Gastrocnemius medialis (tissue), 4 donors: ENCODE measurements around the gene TSPAN14. TPM values are rescaled to one million over a fixed set of nuclear protein-coding genes. Genes with fewer than 3 reads are reported as not detected.

Experiments
- ATAC-seq, 2 donors: fragments of 150-250 bp; one replicate each; pipeline ENCODE4 v1.9.1; 2016
- DNase-seq, 2 donors: peaks; one replicate each; pipeline ENCODE4 v3.0.0-alpha.2; 2019
- H3K27ac ChIP-seq, 4 donors: fragments of 200-600 bp; sonication (generic); 1 replicate in 1 of 4; 2 replicates in 3 of 4; pipeline ENCODE4 v1.5.1; 2016 to 2018; ENCODE audit warnings: mild to moderate bottlenecking in 2 of 4, moderate library complexity in 1 of 4
- H3K27me3 ChIP-seq, 3 donors: fragments of 200-600 bp; sonication (generic) in 2 of 3; 1 replicate in 1 of 3; 2 replicates in 2 of 3; pipeline versions ENCODE4 v1.5.1 to v1.6.0; 2016 to 2019; ENCODE audit warnings: mild to moderate bottlenecking in 1 of 3, moderate library complexity in 1 of 3
- H3K36me3 ChIP-seq, 2 donors: fragments of 200-600 bp; sonication (generic) in 1 of 2; one replicate each; pipeline ENCODE4 v1.5.1; 2017 to 2018
- H3K4me1 ChIP-seq, 2 donors: fragments of 200-600 bp; sonication (generic) in 1 of 2; one replicate each; pipeline ENCODE4 v1.5.1; 2016 to 2017; ENCODE audit warnings: mild to moderate bottlenecking in 2 of 2
- H3K4me3 ChIP-seq, 4 donors: fragments of 200-600 bp; sonication (generic) in 3 of 4; 1 replicate in 1 of 4; 2 replicates in 3 of 4; pipeline ENCODE4 v1.5.1; 2016 to 2019; ENCODE audit warnings: mild to moderate bottlenecking in 2 of 4
- H3K9me3 ChIP-seq, 3 donors: fragments of 200-600 bp; sonication (generic) in 2 of 3; 1 replicate in 1 of 3; 2 replicates in 2 of 3; pipeline ENCODE4 v1.5.1; 2016 to 2019
- CTCF ChIP-seq, 5 experiments: fragments of 450-650 bp in 3 of 5; fragments of 200-600 bp in 2 of 5; sonication (generic) in 2 of 5; IDR thresholded peaks in 4 of 5; conservative IDR thresholded peaks in 1 of 5; 1 replicate in 4 of 5; 2 replicates in 1 of 5; pipeline ENCODE4 v1.5.1; 2016 to 2019; ENCODE audit warnings: antibody characterized with exemption in 5 of 5, mild to moderate bottlenecking in 3 of 5, moderate library complexity in 3 of 5
- POLR2A ChIP-seq, 2 donors: fragments of 450-650 bp; IDR thresholded peaks; one replicate each; pipeline ENCODE4 v1.6.1; 2017; ENCODE audit warnings: antibody characterized with exemption in 2 of 2, mild to moderate bottlenecking in 2 of 2, moderate library complexity in 2 of 2
- in situ Hi-C, 4 donors: fragments of 200-750 bp; cut with MboI; loops; one replicate each; pipeline versions ENCODE4 v1.15.0 to v1.8.0; 2017; ENCODE audit warnings: low sequenced_read_pairs in 4 of 4
- intact Hi-C: fragments of 100-400 bp; cut with DNase I; formaldehyde crosslinking; loops from one replicate; pipeline ENCODE4 v1.15.1; 2023; ENCODE audit warnings: low total_unique reads
- total RNA-seq, 4 donors: library from RNA; depleted of rRNA; stranded (reverse); fragments of >200 nt; gene quantifications; one replicate each; pipeline versions ENCODE4 v1.1.0 to v1.2.3, GENCODE V29; 2016

Gene TSPAN14
- total RNA-seq, 4 donors from 2014 or later, result 22.6 to 29.3 (median 26.9) TPM

- no peak for TF ChIP-seq CTCF (IDR thresholded peaks at IDR 0.05 in 4 of 5, conservative IDR thresholded peaks at IDR 0.05 in 1 of 5)
- no peak for TF ChIP-seq POLR2A (IDR thresholded peaks at IDR 0.05)
- no peak for DNase-seq
- Histone ChIP-seq H3K4me3 (peak overlapping the region; percentile 79 to 91 (median 87)), H3K9me3 (no peaks in the 10 kb centered on the region), H3K27me3 (no peaks in the 10 kb centered on the region), H3K36me3 (no peaks in the 10 kb centered on the region), H3K27ac (peak overlapping the region; percentile 84 to 91 (median 88)), H3K4me1 (peaks cover 20 to 33% of the 10 kb centered on the region in 2 donors)
- ATAC-seq, result peak; percentile 31 to 54
- intact Hi-C loops, result loop anchor here (5.0 kb wide), 1 partner anchor 44 kb away; the partner anchor contains the start of gene TSPAN14
- in situ Hi-C loops, result no loop called here
These were observed 46.3 kb upstream of the TSPAN14 start for GRCh38 chr10:80407812-80408241.

- Histone ChIP-seq H3K36me3 (no peaks in the 10 kb centered on the region), H3K4me1 (peaks cover 23 to 33% of the 10 kb centered on the region in 2 donors), H3K27me3 (no peaks in the 10 kb centered on the region), H3K9me3 (no peaks in the 10 kb centered on the region), H3K4me3 (peak within 1 kb of the TSS; percentile 79 to 91 (median 87)), H3K27ac (peak within 1 kb of the TSS; percentile 84 to 91 (median 88))
- peak; percentile 51 to 59 for DNase-seq
- intact Hi-C loops, result loop anchor here (5.0 kb wide), 1 partner anchor 44 kb away; the partner anchor contains the start of gene TSPAN14
- in situ Hi-C loops, result no loop called here
- ATAC-seq, result peak; percentile 77 to 78
- peak in 1 of 2 donors; percentile 64 for TF ChIP-seq POLR2A (IDR thresholded peaks at IDR 0.05)
- peak in 2 of 5 experiments; percentile 7 to 24 for TF ChIP-seq CTCF (IDR thresholded peaks at IDR 0.05 in 4 of 5, conservative IDR thresholded peaks at IDR 0.05 in 1 of 5)
These were observed 45.6 kb upstream of the TSPAN14 start, which contains the start of gene PRXL2A for GRCh38 chr10:80408242-80409101. Gene PRXL2A (plus strand): TSS chr10:80408551. CDS start chr10:80420468, 11,917 bp downstream.

GRCh38 chr10:80409121-80409520 lies 45.0 kb upstream of the TSPAN14 start:
- Histone ChIP-seq H3K4me1 (peaks cover 25 to 39% of the 10 kb centered on the region in 2 donors), H3K27ac (peak overlapping the region; percentile 84 to 91 (median 88)), H3K27me3 (no peaks in the 10 kb centered on the region), H3K36me3 (no peaks in the 10 kb centered on the region), H3K4me3 (peak overlapping the region; percentile 79 to 91 (median 87)), H3K9me3 (no peaks in the 10 kb centered on the region)
- in situ Hi-C loops (no loop called here), intact Hi-C loops (loop anchor here (5.0 kb wide), 1 partner anchor 43 kb away; the partner anchor contains the start of gene TSPAN14)
- no peak for DNase-seq
- TF ChIP-seq POLR2A (IDR thresholded peaks at IDR 0.05) (no peak), CTCF (IDR thresholded peaks at IDR 0.05 in 4 of 5, conservative IDR thresholded peaks at IDR 0.05 in 1 of 5) (no peak)
- peak in 1 of 2 donors; percentile 9 for ATAC-seq

DNA sequence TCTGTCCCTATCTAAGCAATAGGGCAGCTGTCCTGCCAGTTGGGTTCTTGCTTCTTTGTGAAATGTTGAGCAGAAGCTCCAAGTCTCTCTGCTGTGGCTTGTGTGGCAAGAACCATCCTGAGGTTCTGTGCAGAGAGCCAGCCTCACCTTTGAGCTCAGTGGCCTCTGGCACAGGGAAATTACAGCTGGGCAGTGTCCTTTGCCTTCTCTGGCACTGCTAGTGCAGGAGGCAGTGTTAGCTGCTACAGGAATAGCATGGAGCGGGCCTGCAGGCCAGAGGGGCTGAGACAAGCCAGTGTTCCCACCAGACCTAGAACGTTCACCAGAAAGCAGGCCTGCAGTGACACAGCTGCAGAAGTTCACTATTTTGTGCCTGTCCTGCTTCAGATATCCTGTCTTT lies 44.0 kb upstream of the TSPAN14 start:
- H3K36me3 ChIP-seq, result no peaks in the 10 kb centered on the region
- H3K4me3 ChIP-seq, result peak overlapping the region in 2 of 4 donors; percentile 8 to 32
- peaks cover 34 to 49% of the 10 kb centered on the region in 2 donors for H3K4me1 ChIP-seq
- TF ChIP-seq POLR2A (IDR thresholded peaks at IDR 0.05) (no peak), CTCF (IDR thresholded peaks at IDR 0.05 in 4 of 5, conservative IDR thresholded peaks at IDR 0.05 in 1 of 5) (no peak)
- ATAC-seq (no peak), DNase-seq (peak in 1 of 2 donors; percentile 14)
- in situ Hi-C loops (no loop called here), intact Hi-C loops (no loop called here)
- no peaks in the 10 kb centered on the region for H3K9me3 ChIP-seq
- H3K27me3 ChIP-seq, result no peaks in the 10 kb centered on the region
- peak overlapping the region; percentile 13 to 91 (median 88) for H3K27ac ChIP-seq
